NCI-H2227 (cell line): ENCODE results near the gene PHAF1.
"Not testable (repeated sequence)": the region's sequence is repeated elsewhere in the genome, so short reads cannot be mapped to it uniquely, and the experiment has no call there.

Source experiments
- DNase-seq: peaks from one replicate; lab custom pipeline; 2025; ENCODE audit not compliant: unreplicated experiment; lab: John Stamatoyannopoulos, UW

The PHAF1 gene

GRCh38 chr16:67104845-67105244 is 4.9 kb upstream of the PHAF1 start:
- no peak for DNase-seq

GRCh38 chr16:67105246-67105645 is 4.5 kb upstream of the PHAF1 start:
- no peak for DNase-seq

- DNase-seq, result no peak
Observed at GRCh38 chr16:67105881-67106280, 3.9 kb upstream of the PHAF1 start.

GRCh38 chr16:67108489-67108888 is 1.3 kb upstream of the PHAF1 start:
- DNase-seq, result no peak

- no peak for DNase-seq
Observed at GRCh38 chr16:67108931-67109406, 772 bp upstream of the PHAF1 start.

GRCh38 chr16:67111951-67112444 is 2.3 kb downstream of the PHAF1 start:
- no peak for DNase-seq

GRCh38 chr16:67112591-67113399 is 3.1 kb downstream of the PHAF1 start:
- no peak for DNase-seq

GRCh38 chr16:67114793-67115192 is 5.1 kb downstream of the PHAF1 start:
- no peak for DNase-seq

- DNase-seq, result no peak
Observed at GRCh38 chr16:67115639-67116038, 5.9 kb downstream of the PHAF1 start.

GRCh38 chr16:67116388-67117311 is 6.9 kb downstream of the PHAF1 start:
- DNase-seq, result no peak

GRCh38 chr16:67117716-67118115 is 8.0 kb downstream of the PHAF1 start:
- DNase-seq, result no peak

- DNase-seq, result no peak
Observed at GRCh38 chr16:67120025-67120424, 10.3 kb downstream of the PHAF1 start.

- DNase-seq, result not testable (repeated sequence)
Observed at GRCh38 chr16:67122799-67123198, 13.1 kb downstream of the PHAF1 start.

GRCh38 chr16:67128417-67128816 is 18.7 kb downstream of the PHAF1 start:
- no peak for DNase-seq

GRCh38 chr16:67128887-67129286 is 19.1 kb downstream of the PHAF1 start:
- DNase-seq, result no peak

- no peak for DNase-seq
Observed at GRCh38 chr16:67129422-67129821, 19.7 kb downstream of the PHAF1 start.

GRCh38 chr16:67137605-67138004 is 27.9 kb downstream of the PHAF1 start:
- DNase-seq, result no peak

- DNase-seq, result no peak
Observed at GRCh38 chr16:67141391-67141790, 31.6 kb downstream of the PHAF1 start.

GRCh38 chr16:67142342-67142741 is 32.6 kb downstream of the PHAF1 start:
- no peak for DNase-seq

- no peak for DNase-seq
Observed at GRCh38 chr16:67144943-67145342, 35.2 kb downstream of the PHAF1 start.

- no peak for DNase-seq
Observed at GRCh38 chr16:67145746-67146145, 36.0 kb downstream of the PHAF1 start.
